ENCODE measurements around the gene PKM. TPM values are rescaled to one million over a fixed set of nuclear protein-coding genes. Genes with fewer than 3 reads are reported as not detected.
A peak's percentile ranks its signal among the peaks of the same experiment; 100 is the strongest.

PKM gene
- polyA plus RNA-seq, 1 experiment: 2,130 TPM

DNA sequence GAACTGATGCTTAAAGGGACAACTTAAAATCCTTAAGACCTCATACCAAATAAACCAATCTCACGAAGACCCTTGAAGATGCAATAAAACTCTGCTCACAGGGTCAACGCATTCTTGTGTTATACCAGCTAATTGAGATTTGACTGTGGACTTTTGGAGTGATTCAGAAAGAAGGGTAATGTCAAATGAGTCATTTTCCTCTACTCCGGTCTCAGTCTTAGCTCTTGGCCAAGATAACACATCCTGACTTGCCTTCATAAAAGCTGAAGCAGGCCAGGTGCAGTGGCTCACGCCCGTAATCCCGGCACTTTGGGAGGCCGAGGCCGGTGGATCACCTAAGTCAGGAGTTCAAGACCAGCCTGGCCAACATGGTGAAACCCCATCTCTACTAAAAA, 3.8 kb downstream of the PKM start:
- no peaks in the 10 kb centered on the region for H3K27me3 ChIP-seq (ENCODE audit: control insufficient read depth, insufficient read depth, low read length)
- DNase-seq (ENCODE audit: low read depth, low spot score): no peak
- TF ChIP-seq, protein P1, sequence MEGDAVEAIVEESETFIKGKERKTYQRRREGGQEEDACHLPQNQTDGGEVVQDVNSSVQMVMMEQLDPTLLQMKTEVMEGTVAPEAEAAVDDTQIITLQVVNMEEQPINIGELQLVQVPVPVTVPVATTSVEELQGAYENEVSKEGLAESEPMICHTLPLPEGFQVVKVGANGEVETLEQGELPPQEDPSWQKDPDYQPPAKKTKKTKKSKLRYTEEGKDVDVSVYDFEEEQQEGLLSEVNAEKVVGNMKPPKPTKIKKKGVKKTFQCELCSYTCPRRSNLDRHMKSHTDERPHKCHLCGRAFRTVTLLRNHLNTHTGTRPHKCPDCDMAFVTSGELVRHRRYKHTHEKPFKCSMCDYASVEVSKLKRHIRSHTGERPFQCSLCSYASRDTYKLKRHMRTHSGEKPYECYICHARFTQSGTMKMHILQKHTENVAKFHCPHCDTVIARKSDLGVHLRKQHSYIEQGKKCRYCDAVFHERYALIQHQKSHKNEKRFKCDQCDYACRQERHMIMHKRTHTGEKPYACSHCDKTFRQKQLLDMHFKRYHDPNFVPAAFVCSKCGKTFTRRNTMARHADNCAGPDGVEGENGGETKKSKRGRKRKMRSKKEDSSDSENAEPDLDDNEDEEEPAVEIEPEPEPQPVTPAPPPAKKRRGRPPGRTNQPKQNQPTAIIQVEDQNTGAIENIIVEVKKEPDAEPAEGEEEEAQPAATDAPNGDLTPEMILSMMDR (IDR thresholded peaks at IDR 0.05; ENCODE audit: low read depth, low read length): no peak
- H3K27ac ChIP-seq (ENCODE audit: low read depth, low read length): peak overlapping the region; percentile 93
- ChIA-PET CTCF (interaction anchor here (0.7 to 1.9 kb wide), 11 partner anchors 10 to 246 kb away, joined by 3 to 13 read pairs (median 4); partner anchors contain the start of genes MYO9A and SENP8), POLR2A (interaction anchor here (0.6 to 2.3 kb wide), 9 partner anchors 10 to 112 kb away, joined by 3 to 13 read pairs (median 6); partner anchors contain the start of genes GRAMD2A, MYO9A and SENP8)
- no peaks in the 10 kb centered on the region; the same call in 1 of the 2 replicates for H3K9me3 ChIP-seq (ENCODE audit: control insufficient read depth, insufficient read depth, low read length)
- peak overlapping the region; percentile 50 for H3K4me3 ChIP-seq (ENCODE audit: low read depth, low read length)

DNA sequence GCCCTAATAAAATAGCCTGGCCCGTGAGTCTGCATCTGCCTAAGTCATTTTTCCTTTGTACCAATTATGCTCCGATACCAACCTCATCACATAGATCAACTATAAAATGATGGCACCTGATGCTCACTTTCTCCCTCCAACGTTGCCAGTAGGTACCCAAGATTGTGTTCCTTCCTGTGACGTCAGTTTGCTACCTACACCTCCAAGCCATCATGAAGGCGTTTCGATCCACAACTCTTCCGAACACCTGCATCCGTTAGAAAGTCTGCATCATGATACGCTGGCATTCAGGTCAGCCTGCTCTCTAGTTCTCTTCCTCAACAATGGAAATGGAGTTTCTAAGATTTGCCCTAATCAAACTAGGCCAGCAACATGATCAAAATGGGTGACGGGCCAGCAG, 7.7 kb downstream of the PKM start:
- Histone ChIP-seq H3K9me3 (ENCODE audit: control insufficient read depth, insufficient read depth, low read length) (no peaks in the 10 kb centered on the region), H3K4me3 (ENCODE audit: low read depth, low read length) (no peak overlapping the region), H3K27me3 (ENCODE audit: control insufficient read depth, insufficient read depth, low read length) (no peaks in the 10 kb centered on the region), H3K27ac (ENCODE audit: low read depth, low read length) (no peak overlapping the region)
- DNase-seq (ENCODE audit: low read depth, low spot score): no peak
- TF ChIP-seq, protein P1 (IDR thresholded peaks at IDR 0.05; ENCODE audit: low read depth, low read length): no peak
- POLR2A ChIA-PET: interaction anchor here (1.8 kb wide), 1 partner anchor 7 kb away, joined by 14 read pairs; no protein-coding TSS in a partner anchor
- CTCF ChIA-PET: no interaction called here

DNA sequence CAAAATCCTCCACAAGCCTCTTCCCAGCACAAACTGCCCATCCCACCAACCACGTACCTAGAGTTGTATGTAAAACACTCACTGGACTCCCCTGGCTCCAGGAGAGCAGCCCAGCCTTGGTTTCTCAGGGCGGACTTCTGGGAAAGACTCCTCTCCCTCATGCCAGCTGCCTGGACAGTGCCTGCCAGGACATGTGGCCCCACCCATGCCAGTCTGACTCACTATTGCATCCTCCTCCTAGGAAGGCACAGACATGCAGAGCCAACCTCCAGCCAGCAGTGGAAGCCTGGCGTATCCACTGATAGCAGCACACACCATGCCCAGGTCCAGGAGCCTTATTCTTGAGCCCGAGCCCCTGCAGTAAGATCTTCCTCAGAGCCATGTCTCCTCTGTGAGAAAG, 8.6 kb downstream of the PKM start:
- Histone ChIP-seq H3K27me3 (ENCODE audit: control insufficient read depth, insufficient read depth, low read length) (no peaks in the 10 kb centered on the region), H3K27ac (ENCODE audit: low read depth, low read length) (peak overlapping the region; percentile 32), H3K9me3 (ENCODE audit: control insufficient read depth, insufficient read depth, low read length) (no peaks in the 10 kb centered on the region), H3K4me3 (ENCODE audit: low read depth, low read length) (no peak overlapping the region)
- POLR2A ChIA-PET: interaction anchor here (0.5 to 1.8 kb wide), 2 partner anchors 8 to 843 kb away, joined by 7 to 14 read pairs; no protein-coding TSS in a partner anchor
- CTCF ChIA-PET: no interaction called here
- no peak for DNase-seq (ENCODE audit: low read depth, low spot score)
- TF ChIP-seq, protein P1 (IDR thresholded peaks at IDR 0.05; ENCODE audit: low read depth, low read length): no peak

DNA sequence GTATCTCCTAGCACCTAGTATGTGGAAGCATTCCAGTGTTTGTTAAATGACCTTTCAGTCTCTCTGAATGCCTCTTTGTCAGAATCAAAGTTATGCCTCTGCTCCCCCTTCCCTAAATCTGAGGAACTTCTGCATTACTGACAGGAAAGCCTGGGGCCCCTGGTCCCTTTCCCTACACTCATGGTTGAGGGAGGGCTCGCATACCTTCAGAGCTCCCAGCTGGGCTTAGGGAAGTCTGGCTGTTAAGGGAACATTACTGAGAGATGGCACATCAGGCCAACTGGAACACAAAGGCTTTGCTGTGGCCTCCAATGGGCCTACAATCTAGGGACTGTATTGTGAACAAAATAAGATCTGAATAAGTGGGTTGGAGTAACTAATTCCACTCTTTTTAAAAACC, 10.3 kb downstream of the PKM start:
- POLR2A ChIA-PET: interaction anchor here (1.4 kb wide), 1 partner anchor 11 kb away, joined by 4 read pairs; no protein-coding TSS in a partner anchor
- no peaks in the 10 kb centered on the region for H3K9me3 ChIP-seq (ENCODE audit: control insufficient read depth, insufficient read depth, low read length)
- H3K27me3 ChIP-seq (ENCODE audit: control insufficient read depth, insufficient read depth, low read length): no peaks in the 10 kb centered on the region
- TF ChIP-seq, protein P1 (IDR thresholded peaks at IDR 0.05; ENCODE audit: low read depth, low read length): no peak
- no peak overlapping the region for H3K4me3 ChIP-seq (ENCODE audit: low read depth, low read length)
- no peak overlapping the region for H3K27ac ChIP-seq (ENCODE audit: low read depth, low read length)
- CTCF ChIA-PET: no interaction called here
- no peak for DNase-seq (ENCODE audit: low read depth, low spot score)

DNA sequence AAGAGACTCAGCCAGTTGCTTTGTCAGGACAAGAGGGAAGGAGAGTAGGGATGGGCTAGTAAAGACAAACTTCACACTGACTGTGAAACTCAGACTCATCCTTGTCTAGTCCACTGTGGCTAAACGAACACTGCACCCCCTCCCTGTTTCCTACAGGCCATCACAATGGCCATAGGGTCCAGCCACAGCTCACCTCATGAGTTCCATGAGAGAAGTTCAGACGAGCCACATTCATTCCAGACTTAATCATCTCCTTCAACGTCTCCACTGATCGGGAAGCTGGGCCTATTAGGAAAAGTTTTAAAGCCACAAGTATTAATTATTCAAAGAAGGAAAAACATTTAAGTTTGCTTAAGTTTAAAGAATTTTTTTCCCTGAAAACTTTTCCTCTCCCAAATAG, 13.8 kb downstream of the PKM start:
- Histone ChIP-seq H3K27ac (ENCODE audit: low read depth, low read length) (no peak overlapping the region), H3K9me3 (ENCODE audit: control insufficient read depth, insufficient read depth, low read length) (no peaks in the 10 kb centered on the region), H3K27me3 (ENCODE audit: control insufficient read depth, insufficient read depth, low read length) (no peaks in the 10 kb centered on the region), H3K4me3 (ENCODE audit: low read depth, low read length) (no peak overlapping the region)
- TF ChIP-seq, protein P1 (IDR thresholded peaks at IDR 0.05; ENCODE audit: low read depth, low read length): no peak
- ChIA-PET POLR2A (interaction anchor here (1.1 kb wide), 1 partner anchor 9 kb away, joined by 4 read pairs; no protein-coding TSS in a partner anchor), CTCF (interaction anchor here (0.6 to 1.5 kb wide), 3 partner anchors 9 to 18 kb away, joined by 3 to 6 read pairs (median 3); no protein-coding TSS in a partner anchor)
- no peak for DNase-seq (ENCODE audit: low read depth, low spot score)

All from AG04450 (cell line).